EL (cell line): ENCODE measurements around the gene OBP2B.
A peak's percentile ranks its signal among the peaks of the same experiment; 100 is the strongest.

Experiments
- DNase-seq: peaks from one replicate; pipeline ENCODE4 v3.0.0-alpha.2; 2016

Gene OBP2B

DNA sequence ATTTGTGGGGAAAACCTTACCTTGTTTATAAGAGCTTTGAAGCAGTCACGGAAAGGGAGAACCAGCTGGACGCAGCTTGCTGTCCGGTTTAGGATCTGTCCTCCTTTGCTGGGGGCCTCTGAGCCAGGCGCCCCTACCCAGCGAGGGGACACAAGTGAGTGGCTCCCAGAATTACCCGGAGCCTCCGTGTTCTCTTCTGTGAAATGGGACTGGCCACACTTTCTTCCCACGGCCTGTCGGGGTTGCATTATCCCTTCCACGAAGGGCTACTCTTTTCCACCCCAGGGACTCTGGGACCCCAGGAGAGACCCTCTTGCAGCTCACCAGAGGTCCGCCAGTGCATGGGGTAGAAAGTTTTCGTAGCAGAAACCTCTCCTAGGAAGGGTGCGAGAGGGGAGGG is 44.9 kb downstream of the OBP2B start:
- no peak for DNase-seq

DNA sequence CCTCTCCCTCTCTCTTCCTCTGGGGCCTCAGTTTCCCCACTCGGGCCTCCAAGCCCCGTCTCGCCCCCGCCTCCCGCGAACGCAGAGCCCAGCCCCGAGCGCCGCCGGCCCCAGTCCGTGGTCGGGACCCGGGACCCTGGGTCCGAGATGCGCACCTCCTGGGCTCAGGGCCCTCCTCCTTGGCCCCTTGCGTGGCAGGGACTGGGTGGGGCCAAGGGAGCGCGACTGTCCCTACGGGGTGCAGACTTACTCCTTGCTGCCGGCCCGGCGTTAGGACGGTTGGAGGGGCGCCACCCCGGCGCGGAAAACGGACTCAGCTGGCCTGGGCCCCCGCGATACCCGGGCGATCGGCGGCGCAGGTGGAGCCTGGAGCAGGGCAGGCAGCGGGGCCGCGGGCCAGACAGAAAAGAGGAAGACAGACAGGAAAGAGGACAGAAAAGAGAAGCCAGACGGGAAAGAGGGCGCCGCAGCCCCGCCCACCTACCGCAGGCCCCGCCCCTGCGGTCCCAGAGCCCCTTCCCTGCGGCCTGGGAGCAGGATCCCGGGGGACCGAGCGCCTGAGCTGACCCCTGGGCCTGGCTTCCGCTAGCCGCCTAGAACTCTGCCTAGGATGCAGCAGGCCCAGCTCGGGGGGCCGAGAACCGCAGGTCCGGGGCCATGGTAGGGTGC is 45.4 kb downstream of the OBP2B start, which contains the start of gene GBGT1:
TSS of gene GBGT1 (minus strand) at position 411 of the 669 bp plus-strand sequence. CDS start 1,502 bp downstream, outside the sequence.
- peak; percentile 45 for DNase-seq

DNA sequence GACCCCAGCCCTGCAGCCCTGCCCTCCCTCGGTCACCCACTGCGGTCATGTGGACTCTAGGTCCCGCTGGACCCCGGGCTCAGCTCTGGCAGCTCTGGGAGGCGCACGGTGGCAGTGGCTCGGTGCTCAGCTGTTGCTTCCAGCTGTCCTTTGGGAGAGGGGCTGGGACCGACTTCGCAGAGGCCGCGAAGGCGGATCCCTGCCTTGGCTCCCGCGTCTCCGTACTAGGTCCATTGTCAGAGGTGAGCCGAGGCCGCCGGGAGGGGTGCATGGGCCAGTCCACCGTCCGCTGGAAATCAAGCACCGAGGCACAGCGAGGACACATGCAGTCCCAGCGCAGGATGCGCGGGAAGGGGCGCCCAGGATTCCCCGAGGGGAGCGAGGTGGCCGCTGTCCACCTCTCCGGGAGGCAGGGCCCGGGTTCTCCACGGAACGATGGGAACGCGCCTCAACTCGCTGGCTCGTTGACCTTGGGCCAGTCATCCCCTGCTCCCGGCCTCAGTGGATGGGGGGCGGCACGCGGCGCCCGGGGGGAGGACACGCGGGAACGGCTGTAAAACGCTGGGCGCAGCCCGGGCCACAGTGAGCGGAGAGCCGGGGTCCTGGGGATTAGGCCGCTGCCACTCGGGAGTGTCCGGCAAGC is 46.1 kb downstream of the OBP2B start:
- DNase-seq, result no peak

GRCh38 chr9:133161547-133161950 is 47.5 kb downstream of the OBP2B start:
- DNase-seq, result no peak

- DNase-seq, result peak; percentile 65
These were observed 48.1 kb downstream of the OBP2B start for GRCh38 chr9:133160742-133161546.

- no peak for DNase-seq
These were observed 50.4 kb downstream of the OBP2B start for GRCh38 chr9:133158695-133159094.
